NCI-H82 treated with DMSO at 0.1 percent for 48 hours (cell line): Measurements from ENCODE around the gene STX16.

Experiments
- DNase-seq: peaks from one replicate; lab custom pipeline; 2025; ENCODE audit not compliant: unreplicated experiment; lab: John Stamatoyannopoulos, UW

The STX16 gene

DNA sequence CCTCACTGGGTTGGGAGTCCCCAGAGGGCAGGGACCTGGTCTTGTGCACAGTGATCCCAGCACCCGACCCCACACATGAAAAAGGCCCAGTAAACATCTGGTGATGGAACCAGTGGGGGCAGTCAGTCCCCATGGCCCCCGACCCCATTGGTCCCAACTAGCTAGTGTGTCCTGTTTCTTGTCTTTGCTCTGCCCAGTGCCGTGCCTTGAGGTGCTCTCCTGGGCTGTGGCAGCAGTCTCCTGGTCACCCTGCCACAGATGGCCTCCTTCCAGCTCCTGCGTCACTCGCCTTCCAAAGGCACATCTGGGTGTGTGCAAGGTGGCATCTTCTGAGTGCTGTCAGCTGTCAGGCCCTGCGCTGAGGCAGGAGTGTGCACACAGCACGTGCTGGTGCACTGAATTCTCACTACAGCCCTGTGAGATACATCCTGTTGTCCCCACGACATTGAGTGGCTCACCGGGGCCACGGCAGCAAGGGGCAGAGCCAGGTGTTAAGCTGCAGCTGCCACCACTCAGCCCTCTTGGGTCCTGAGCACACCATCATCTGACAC is 45.4 kb downstream of the STX16 start:
- no peak for DNase-seq

DNA sequence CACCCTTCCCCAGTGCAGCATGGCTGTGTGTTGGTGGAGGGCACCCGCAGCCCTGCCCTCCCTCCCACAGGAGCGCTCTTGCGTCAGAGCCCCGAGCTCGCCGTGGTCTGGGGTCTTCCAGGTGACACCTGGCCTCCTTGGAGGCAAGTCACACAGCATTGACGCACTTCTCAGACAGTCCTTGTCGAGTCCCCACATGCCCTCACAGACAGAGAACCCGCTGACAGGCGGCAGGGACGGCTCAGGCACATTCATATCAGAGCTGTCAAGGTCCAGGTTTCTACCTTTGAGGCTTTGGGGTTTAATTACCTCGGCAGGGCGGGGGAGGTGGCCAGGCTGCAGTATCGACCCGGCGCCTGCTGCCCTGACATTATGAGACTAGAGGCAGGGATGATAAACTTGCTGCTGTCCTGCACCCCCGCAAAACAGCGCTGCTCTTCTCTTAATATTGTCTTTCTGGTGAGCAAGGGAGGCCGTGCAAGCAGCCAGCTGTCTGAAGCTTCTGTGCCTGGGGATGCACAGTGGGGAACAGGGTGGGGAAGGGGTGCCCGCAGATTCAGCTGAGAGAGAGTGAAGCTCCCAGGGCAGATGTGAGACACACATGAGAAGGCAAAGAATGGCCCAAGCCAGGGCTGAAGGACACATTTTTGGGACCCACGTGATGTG is 46.3 kb downstream of the STX16 start:
- DNase-seq: no peak

DNA sequence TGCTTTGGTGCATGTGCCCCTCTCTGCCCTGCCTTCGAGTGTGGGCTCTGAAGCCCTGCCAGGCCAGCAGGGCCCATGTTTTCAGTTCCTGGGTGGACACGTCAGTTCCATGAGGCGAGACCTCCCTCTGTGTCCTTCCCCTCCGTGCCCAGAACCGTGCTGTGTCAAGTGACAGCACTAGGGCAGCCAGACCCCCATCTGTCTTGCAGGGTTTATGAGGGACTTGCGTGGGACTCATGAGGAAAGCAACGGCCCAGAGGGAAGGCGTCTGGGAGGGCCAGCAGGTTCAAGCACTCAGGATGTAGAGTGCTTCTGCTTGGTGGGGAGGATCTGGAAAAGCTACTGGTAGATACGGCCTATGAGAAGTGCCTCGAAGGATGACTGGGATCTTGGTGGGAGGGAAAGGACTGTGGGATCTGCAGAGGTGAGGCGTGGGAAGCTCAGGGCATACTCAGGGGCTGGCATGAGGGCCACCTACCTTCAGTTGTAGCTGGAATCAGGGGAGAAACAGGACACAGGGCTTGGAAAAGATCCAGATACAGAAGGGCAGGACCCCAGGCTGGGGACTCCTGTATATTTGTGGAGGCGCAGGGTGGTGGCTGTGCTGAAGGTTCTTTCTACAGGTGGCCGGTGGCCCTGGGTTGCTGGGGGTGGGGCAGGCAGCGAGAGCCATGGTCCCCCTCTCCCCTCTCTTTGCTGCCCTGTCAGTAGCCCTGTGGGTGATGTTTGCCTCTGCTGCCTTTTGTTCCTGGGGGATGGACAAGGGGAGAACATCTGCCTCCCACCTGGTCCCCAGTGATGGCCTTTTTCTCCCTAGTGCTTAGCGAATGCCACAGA is 47.0 kb downstream of the STX16 start:
- no peak for DNase-seq

DNA sequence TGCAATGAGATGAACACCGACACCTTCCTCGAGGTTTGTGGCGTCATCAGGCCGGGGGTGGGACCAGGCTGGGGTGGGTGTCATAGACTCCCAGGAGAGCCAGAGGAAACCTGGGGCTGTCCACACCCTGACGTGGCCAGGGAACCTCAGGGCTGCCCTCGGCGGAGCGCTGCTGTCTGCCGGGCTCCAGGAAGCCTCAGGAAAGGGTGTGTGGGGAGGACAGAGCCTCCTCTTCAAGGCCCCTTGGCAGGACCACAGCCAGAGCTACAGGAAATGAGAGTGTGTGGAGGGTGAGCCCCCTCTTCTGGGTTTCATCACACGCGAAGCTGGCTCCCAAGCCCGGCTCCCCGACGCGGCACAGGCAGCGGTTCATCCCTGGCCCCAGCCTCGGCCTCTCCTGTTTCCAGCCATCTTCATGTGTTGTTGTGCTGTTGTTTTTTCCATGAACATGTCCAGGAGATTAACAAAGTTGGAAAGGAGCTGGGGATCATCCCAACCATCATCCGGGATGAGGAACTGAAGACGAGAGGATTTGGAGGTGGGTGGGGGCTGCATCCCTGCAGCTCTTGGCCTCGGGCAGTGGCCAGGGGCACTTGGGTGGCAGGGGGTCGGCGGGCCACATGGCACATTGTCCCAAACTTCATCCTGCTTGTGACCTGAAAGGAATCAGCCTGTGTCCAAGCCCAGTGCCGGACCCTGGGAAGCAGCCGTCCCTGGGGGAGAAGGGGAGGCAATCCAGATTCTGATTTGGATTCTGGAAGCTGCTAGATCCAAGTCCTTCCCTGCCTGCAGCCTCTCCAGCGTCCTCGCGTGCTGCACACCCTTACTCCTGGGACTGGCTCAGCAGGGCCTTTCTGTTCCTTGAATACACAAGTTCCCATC is 47.9 kb downstream of the STX16 start:
- no peak for DNase-seq

DNA sequence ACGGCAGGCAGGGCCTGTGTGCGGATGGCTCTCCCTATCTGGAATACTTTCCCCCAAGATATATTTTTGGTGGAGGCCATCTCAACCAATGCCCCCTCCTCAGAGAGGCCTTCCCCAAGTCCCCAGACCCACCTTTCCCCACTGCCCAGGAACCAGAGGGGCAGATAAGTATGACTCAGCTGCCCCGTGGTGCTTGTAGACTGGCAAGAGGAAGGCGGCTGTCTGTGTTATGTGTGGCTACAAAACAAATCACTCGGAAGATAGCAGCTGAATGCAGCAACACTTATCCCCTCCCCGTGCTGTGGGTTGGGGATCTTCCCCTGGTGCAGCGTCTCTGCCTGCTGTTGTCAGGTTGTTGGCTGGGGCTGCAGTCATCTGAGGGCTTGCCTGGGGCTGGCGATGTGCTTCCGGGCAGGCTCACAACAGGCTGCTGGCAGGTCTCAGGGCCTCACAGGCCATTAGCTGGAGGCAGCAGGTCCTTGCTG is 48.6 kb downstream of the STX16 start:
- DNase-seq: no peak

DNA sequence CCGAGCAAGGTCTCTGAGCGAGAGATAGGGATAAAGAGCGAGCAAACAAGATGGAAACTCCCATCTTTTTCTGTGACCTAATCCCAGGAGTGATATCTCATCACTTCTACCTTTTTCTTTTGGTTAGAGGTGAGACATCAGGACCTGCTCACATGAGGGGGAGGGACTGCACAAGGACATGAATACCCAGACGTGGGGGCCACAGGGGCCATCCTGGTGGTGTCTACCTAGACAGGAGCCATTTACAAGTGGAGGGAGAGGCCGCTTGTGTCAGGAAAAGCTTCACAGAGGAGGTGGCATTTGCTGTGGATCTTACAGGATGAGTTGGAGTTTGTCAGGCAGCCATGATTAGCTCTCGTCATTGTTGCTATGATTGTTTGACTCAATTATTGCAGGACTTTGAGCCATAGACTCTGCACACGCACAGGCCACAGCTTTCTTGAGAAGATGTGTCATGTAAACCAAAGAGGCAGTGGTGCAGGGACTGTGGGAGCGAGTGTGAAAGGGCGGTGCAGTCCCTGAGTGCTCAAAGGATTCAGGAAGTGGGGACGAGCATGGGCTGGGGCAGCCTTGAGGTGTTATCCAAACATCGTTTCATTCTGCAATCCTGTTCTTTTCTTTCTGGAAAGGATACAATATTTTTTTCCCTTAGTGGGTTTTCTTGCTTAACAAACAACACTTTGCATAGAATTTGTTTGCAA is 49.2 kb downstream of the STX16 start:
- DNase-seq: no peak

DNA sequence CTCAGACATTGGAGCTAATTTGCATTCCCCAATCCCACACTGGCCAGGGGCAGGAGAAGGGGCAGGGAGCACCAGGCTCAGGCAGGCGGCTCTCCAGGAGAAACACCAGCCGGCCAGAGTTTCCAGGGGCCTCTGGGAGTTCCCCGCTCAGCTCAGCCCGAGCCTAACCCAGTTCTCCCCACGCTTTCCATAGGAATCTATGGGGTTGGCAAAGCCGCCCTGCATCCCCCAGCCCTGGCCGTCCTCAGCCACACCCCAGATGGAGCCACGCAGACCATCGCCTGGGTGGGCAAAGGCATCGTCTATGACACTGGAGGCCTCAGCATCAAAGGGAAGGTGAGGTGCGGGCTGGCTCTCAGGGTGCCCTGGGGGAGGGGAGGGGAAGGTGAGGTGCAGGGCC is 49.7 kb downstream of the STX16 start:
- no peak for DNase-seq

DNA sequence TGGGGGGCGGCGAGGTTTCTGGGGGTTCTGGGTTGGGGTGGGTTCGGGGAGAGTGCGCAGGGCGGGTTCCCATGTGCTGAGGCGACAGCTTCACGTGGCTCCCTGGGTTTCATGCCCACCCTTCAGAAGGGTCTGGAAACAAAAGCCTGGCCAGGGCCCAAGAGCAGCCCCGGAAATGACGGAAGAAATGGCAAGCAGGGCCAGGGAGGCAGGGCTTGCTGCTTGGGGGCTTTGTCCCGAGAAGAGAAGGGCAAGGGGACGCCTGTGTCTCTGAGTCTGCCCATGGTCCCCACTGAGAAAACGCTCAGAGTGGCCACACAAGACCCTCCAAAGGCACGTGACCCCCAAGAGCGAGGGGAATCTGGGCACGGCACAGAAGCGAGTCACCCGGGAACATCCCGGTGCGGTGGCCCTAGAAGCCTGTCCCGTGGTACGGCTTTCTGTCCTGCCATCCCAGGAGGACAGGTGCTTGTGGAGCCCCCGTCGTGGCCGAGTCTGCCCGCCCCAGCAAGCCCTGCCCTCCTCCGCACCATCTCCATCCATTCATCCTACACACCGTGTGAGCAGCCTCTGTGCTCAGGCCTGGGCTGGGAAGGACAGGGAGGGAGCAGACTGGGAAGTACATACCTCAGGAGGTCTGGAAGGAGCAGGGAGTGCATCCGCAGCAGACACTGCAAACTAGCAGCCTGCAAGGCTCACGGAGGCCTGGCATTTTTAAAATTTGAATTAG is 50.5 kb downstream of the STX16 start:
- DNase-seq: no peak

DNA sequence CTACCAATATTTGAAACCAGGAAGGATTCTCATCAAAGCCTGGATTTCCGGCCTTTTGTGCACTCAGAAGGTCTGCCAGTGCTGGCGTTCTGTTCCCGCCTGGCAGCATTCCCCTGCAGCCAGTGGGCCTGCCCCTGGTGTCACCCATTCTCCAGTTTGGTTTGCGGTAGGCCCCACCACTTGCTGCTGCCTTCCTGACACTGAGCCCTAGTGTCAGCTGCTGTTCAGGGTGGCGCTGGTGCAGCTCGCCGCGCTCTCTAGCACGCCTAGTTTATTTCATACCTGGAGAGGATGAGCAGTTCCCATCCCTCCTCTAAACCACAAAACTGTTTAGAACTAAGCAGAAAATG is 51.1 kb downstream of the STX16 start:
- DNase-seq: no peak

DNA sequence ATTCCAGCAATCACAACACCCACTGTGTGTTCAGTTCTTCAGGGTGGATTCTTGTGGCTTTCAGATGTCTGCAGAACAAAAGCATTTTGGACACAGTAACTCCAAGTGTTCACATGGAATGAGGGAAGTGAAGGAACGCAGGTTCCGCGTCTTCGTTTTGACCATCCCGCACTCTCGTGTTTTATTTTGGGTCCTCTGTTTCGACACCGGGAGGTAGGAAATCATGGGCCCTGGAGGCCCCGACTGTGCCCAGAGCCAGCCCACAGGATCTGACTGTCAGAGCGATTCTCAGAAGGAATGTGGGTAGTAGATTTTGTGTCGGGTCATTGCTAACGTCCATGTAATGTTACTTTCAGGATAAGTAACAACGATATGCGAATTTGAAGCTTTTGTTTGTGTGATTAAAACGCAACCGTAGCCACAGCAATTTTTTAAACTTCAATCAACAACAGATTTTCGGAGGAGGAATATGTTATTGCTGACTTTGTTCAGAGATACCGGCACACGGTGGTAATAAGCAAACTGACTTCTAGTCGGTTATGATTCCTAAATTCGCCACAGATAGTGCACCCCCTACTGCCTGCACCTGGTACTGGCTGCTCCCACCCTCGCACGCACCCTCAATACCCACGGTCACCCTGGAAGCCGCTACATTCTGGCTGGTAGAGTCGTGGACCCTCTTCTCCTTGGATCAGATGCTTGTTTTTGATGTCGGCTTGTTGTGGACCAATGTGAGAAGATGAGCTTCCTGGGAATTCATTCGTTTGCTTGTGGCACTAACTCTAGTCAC is 52.0 kb downstream of the STX16 start:
- no peak for DNase-seq

DNA sequence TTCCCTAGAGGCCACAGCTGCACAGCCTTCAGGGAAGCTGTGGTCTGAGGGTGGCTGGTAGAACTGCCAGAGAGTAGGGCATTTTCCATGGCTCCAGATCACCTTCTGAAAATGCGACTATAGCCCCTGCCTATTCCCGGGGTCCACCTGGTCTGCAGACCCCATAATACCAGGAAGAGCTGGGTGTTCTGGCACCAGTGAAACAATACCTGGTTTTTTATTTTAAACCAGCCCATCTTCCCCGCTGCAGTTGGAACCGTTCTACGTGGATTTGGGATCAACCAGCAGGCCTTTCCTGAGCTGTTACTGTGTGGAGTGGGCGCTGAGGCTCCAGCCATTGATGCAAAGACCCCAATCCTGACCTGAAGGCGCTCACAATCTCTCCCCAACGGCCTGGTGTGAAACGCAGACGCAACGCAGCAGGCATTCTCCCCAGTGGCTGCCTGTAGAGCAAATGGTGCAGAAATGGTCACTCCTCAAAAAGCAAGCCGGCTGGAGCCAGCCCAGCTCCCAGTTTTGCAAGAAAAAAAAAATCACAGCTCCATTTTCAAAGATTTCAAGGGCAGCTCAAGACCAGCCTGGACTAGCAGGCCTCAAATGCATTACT is 52.8 kb downstream of the STX16 start:
- DNase-seq: no peak

DNA sequence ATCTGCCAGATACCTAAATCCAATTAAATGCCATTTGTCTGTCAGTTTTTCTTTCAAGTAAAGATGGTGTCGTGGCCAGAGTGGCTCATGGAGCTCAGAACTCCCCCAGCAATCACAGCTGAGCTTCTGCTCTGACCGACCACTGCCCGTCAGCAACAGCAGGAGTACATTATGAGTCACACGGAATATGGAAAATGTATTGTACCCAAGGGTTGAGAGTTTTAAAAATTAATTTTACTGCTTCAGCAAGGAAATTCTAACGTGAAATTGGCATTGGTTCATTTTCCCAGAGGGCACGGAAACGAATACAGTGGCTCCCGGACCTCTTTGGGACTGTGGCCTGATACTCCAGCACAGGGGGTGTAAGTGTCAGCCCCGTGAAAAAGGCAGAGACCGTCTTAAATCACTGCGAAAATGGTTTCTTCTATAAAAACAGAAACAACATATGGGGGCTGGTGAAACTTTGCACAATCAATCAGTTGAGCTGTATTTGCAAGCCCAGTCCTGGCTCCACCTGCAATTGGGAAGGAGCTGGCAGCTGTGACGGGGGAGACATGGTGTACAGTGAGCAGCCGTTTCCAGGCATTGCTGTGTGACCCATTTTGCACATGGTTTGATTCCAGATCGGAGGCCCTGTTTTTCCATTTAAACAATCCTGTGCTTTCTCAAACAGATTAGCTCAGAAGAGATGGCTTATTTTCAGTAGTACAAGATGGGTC is 54.3 kb downstream of the STX16 start:
- no peak for DNase-seq

DNA sequence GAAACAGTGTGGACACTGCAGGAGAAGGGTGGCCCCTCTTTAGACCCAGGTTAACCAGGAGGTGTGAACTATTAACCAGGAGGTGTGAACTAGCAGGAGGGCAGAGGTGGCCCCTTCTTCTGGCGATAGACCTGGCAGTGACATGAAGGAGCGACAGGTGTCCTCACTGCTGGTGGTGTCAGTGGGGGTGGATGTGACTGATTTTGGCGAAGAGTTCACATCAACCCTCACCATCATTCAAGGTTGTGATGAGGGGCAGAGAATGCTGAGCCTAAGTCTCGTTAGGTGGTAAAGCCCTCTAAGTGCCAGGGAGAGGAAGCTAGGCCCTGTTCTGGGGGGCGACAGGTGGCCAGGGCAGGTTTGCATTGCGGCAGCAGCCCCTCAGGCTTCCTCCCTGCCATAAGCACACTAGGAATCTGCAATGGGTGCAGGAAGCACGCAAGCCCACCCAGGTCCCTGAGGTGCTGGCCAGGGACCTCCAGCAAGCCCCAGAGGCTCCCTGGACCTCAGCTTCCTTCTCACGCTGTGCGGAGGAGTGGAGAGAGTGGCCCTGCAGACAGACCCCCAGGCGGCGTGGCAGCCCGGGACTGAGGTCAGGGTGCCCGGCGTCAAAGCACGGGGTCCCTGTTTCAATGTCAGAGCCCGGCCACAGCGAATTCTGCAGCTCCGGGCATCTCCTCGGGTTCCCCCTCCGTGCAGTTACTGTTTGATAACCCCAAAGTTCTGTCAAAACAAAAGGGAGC is 55.2 kb downstream of the STX16 start:
- DNase-seq: no peak

DNA sequence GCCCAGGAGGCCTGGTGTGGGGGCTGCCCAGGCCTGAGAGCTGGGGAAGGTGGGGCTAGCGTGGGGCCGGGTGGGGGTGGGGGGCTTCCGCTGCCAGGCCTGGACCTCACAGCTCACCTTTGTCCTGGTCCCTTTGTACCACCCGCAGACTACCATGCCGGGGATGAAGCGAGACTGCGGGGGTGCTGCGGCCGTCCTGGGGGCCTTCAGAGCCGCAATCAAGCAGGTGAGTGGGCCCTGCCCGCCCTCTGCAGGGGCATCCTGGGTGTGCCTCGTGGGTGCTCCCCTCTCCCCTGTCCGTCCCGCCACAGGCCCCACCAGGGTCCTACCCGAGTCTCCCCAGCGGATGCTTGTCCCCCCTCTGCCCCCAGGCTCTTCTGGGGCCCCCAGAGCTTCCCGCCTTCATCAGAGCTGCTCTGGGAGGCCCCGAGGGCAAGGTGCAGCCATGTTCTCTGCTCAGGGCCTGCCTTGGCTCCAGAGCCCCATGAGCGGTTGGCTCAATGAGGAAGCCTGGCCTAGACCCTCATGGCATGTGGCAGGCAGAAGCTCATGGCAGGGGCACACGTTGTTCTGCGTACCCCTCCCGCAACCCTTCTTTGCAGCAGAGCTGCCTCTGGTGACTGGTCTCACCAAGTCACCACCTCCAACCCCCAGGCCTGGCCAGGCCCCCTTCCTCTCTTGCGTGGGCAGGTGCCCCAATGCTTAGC is 56.0 kb downstream of the STX16 start:
- DNase-seq: no peak

DNA sequence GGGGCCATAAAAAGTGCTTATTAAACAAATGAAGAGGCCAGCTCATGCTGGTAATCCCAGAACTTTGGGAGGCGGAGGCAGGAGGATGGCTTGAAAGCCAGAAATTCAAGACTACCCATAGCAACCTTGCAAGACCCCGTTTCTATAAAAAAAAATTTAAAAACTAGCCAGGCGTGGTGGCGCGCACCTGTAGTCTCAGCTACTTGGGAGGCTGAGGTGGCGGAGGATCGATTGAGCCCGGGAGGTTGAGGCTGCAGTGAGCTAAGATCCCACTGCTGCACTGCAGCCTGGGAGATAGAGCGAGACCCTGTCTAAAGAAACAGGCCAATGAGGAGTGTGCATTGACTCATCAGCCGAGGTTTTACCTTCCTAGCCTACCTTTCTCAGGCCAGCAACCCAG is 56.7 kb downstream of the STX16 start:
- DNase-seq: no peak

DNA sequence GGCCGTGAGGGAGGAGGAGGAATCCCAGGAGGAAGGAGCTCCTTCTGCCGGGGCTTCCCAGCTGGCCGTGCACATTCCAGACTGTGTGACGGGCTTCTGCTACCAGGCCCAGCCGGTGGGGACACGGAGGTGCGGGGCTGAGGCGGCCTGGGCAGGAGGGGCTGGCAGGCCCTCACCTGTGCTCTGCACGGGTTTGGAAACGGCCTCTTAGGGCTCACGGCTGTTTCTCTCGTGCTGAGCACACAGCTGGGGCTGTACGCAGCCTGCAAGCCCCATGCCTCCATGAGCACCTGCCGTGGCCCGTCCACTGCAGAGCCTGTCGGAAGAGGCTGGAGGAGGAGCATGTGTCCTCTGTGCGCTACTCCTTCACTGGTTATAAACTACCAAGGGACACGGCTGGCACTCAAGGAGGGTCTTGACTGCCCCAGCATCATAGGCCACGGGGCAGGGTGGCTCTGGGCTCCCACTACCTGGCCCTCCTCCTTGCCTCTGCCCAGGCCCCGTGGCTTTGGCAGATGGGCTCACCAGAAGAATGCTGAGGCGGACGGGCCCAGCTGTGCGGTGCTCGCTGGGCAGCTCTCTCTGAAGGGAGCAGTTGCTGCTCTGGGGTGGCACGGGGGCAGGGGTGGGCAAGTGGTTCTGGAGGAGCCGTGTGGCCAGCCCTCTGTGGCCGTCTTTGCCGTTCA is 57.3 kb downstream of the STX16 start:
- DNase-seq: no peak
